ENCODE data around the gene CAPZA2.

Gene CAPZA2

DNA sequence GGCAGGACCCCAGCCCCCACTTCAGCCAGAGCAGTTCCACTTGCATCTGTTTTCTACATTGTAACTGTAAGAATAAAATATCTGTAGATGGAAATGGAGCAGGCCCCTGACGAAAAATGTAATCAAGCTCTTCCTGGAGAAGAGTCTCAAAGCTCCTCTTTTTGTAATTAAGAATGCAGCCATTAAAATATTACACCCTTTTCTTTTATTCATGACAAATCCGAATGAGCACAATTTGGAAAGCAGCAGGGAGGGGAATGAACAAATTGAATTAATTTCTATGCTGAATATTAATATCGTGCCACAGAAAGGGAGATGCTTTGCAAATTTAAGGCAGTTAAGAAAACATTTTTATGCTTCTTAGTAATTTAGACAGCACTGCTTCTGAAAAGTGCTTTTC is 24.8 kb upstream of the CAPZA2 start:
- no peak overlapping the region for H3K27ac ChIP-seq (ENCODE audit: low read depth, low read length, poor library complexity, severe bottlenecking)
- H3K4me2 ChIP-seq (ENCODE audit: low read length): no peak overlapping the region
- no peaks in the 10 kb centered on the region for H3K9me2 ChIP-seq (ENCODE audit: low read depth, low read length)
- no peaks in the 10 kb centered on the region for H3F3A ChIP-seq (ENCODE audit: insufficient read depth, low read length)
- no peaks in the 10 kb centered on the region for H3K27me3 ChIP-seq (ENCODE audit: insufficient read depth, low read length)
- H2AFZ ChIP-seq (ENCODE audit: low read length): no peak overlapping the region
- H3K79me2 ChIP-seq (ENCODE audit: insufficient read depth, low read length): no peaks in the 10 kb centered on the region
- H3K4me3 ChIP-seq (ENCODE audit: low read depth, low read length, poor library complexity, severe bottlenecking): no peak overlapping the region
- TF ChIP-seq, protein P1, sequence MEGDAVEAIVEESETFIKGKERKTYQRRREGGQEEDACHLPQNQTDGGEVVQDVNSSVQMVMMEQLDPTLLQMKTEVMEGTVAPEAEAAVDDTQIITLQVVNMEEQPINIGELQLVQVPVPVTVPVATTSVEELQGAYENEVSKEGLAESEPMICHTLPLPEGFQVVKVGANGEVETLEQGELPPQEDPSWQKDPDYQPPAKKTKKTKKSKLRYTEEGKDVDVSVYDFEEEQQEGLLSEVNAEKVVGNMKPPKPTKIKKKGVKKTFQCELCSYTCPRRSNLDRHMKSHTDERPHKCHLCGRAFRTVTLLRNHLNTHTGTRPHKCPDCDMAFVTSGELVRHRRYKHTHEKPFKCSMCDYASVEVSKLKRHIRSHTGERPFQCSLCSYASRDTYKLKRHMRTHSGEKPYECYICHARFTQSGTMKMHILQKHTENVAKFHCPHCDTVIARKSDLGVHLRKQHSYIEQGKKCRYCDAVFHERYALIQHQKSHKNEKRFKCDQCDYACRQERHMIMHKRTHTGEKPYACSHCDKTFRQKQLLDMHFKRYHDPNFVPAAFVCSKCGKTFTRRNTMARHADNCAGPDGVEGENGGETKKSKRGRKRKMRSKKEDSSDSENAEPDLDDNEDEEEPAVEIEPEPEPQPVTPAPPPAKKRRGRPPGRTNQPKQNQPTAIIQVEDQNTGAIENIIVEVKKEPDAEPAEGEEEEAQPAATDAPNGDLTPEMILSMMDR (IDR thresholded peaks at IDR 0.05; ENCODE audit: low read length): no peak
- no peak for TF ChIP-seq EZH2 (IDR thresholded peaks at IDR 0.05; ENCODE audit: borderline replicate concordance, low read length)
- no peaks in the 10 kb centered on the region for H3K9me3 ChIP-seq (ENCODE audit: low read length)
- no peaks in the 10 kb centered on the region for H3K4me1 ChIP-seq (ENCODE audit: insufficient read depth, low read length, severe bottlenecking)
- no peak overlapping the region for H3K9ac ChIP-seq (ENCODE audit: low read length)
- no peaks in the 10 kb centered on the region for H3K36me3 ChIP-seq (ENCODE audit: insufficient read depth, low read length)
- H4K20me1 ChIP-seq (ENCODE audit: insufficient read depth, low read length): no peaks in the 10 kb centered on the region

DNA sequence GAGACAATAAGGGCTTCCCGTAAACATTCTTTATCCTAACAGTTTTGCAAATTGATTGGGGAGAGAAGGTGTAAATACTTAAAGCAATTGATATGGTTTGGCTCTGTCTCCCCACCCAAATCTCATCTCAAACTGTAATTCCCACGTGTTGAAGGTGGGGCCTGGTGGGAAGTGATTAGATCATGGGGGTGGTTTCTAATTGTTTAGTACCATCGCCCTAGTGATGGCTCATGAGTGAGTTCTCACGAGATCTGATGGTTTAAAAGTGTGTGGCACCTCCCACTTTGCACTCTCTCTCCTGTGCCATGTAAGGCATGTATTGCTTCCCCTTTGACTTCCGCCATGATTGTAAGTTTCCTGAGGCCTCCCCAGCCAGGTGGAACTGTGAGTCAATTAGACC is 22.1 kb upstream of the CAPZA2 start:
- Histone ChIP-seq H3K9ac (ENCODE audit: low read length) (no peak overlapping the region), H4K20me1 (ENCODE audit: insufficient read depth, low read length) (no peaks in the 10 kb centered on the region), H3K27me3 (ENCODE audit: insufficient read depth, low read length) (no peaks in the 10 kb centered on the region), H3K4me1 (ENCODE audit: insufficient read depth, low read length, severe bottlenecking) (no peaks in the 10 kb centered on the region), H2AFZ (ENCODE audit: low read length) (no peak overlapping the region), H3F3A (ENCODE audit: insufficient read depth, low read length) (no peaks in the 10 kb centered on the region), H3K9me3 (ENCODE audit: low read length) (no peaks in the 10 kb centered on the region), H3K4me3 (ENCODE audit: low read depth, low read length, poor library complexity, severe bottlenecking) (no peak overlapping the region), H3K27ac (ENCODE audit: low read depth, low read length, poor library complexity, severe bottlenecking) (no peak overlapping the region), H3K36me3 (ENCODE audit: insufficient read depth, low read length) (no peaks in the 10 kb centered on the region), H3K9me2 (ENCODE audit: low read depth, low read length) (no peaks in the 10 kb centered on the region), H3K4me2 (ENCODE audit: low read length) (no peak overlapping the region), H3K79me2 (ENCODE audit: insufficient read depth, low read length) (no peaks in the 10 kb centered on the region)
- TF ChIP-seq, protein P1 (IDR thresholded peaks at IDR 0.05; ENCODE audit: low read length): no peak
- TF ChIP-seq EZH2 (IDR thresholded peaks at IDR 0.05; ENCODE audit: borderline replicate concordance, low read length): no peak

DNA sequence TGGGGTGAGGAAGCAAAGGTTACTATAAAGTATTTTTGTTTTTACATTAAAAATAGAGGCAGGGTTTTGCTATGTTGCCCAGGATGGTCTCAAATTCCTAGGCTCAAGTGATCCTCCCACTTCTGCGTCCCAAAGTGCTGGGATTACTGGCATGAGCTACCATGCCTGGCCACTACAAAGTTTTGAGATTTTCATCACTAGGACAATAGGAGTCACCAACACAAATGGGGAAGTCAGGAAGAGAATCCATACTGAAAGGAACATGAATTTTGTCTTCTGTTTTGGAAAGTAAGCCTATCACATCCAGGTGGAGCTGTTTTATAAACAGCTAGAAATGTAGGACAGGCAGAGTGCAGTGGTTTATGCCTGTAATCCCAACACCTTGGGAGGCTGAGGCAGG is 20.0 kb upstream of the CAPZA2 start:
- Histone ChIP-seq H2AFZ (ENCODE audit: low read length) (no peak overlapping the region), H3K27ac (ENCODE audit: low read depth, low read length, poor library complexity, severe bottlenecking) (no peak overlapping the region), H3K36me3 (ENCODE audit: insufficient read depth, low read length) (no peaks in the 10 kb centered on the region), H3K9ac (ENCODE audit: low read length) (no peak overlapping the region), H3K4me1 (ENCODE audit: insufficient read depth, low read length, severe bottlenecking) (no peaks in the 10 kb centered on the region), H3K4me3 (ENCODE audit: low read depth, low read length, poor library complexity, severe bottlenecking) (no peak overlapping the region), H3K9me2 (ENCODE audit: low read depth, low read length) (no peaks in the 10 kb centered on the region), H3K27me3 (ENCODE audit: insufficient read depth, low read length) (no peaks in the 10 kb centered on the region), H3K4me2 (ENCODE audit: low read length) (no peak overlapping the region), H3K79me2 (ENCODE audit: insufficient read depth, low read length) (no peaks in the 10 kb centered on the region), H3F3A (ENCODE audit: insufficient read depth, low read length) (no peaks in the 10 kb centered on the region), H4K20me1 (ENCODE audit: insufficient read depth, low read length) (no peaks in the 10 kb centered on the region), H3K9me3 (ENCODE audit: low read length) (no peaks in the 10 kb centered on the region)
- no peak for TF ChIP-seq EZH2 (IDR thresholded peaks at IDR 0.05; ENCODE audit: borderline replicate concordance, low read length)

DNA sequence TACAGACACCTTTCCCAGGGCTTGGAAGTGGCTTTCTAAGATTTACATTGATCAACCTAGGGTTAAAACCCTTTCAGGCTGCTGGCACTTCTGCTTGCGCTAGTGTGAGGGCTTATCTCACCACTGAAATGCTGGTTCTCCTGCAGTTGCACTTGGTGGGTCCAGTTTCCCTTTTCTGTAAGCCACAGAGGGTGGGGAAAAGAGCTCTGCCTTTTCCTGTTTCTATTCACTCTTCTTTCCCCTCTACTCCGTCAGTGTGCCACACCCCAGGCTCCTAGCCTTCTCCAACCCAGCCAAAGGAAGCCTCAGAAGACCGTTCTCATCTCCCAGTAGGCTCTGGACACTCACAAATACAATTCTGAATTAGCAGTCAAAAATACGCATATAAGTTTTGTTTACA is 19.0 kb upstream of the CAPZA2 start:
- Histone ChIP-seq H3K9me3 (ENCODE audit: low read length) (no peaks in the 10 kb centered on the region), H3K36me3 (ENCODE audit: insufficient read depth, low read length) (no peaks in the 10 kb centered on the region), H4K20me1 (ENCODE audit: insufficient read depth, low read length) (no peaks in the 10 kb centered on the region), H3K9me2 (ENCODE audit: low read depth, low read length) (no peaks in the 10 kb centered on the region), H3K79me2 (ENCODE audit: insufficient read depth, low read length) (no peaks in the 10 kb centered on the region), H3F3A (ENCODE audit: insufficient read depth, low read length) (no peaks in the 10 kb centered on the region), H2AFZ (ENCODE audit: low read length) (no peak overlapping the region), H3K4me2 (ENCODE audit: low read length) (no peak overlapping the region), H3K27me3 (ENCODE audit: insufficient read depth, low read length) (no peaks in the 10 kb centered on the region), H3K9ac (ENCODE audit: low read length) (no peak overlapping the region), H3K4me3 (ENCODE audit: low read depth, low read length, poor library complexity, severe bottlenecking) (no peak overlapping the region), H3K27ac (ENCODE audit: low read depth, low read length, poor library complexity, severe bottlenecking) (no peak overlapping the region), H3K4me1 (ENCODE audit: insufficient read depth, low read length, severe bottlenecking) (no peaks in the 10 kb centered on the region)
- TF ChIP-seq, protein P1 (IDR thresholded peaks at IDR 0.05; ENCODE audit: low read length): no peak
- TF ChIP-seq EZH2 (IDR thresholded peaks at IDR 0.05; ENCODE audit: borderline replicate concordance, low read length): no peak
